HL-60 (cell line): ENCODE data around the gene CLEC6A.

Experiments used
- GABPA ChIP-seq: IDR thresholded peaks from 2 replicates; pipeline ENCODE4 v1.6.1; 2012; ENCODE audit warnings: low read depth
- TF ChIP-seq, protein P1 (sequence below): IDR thresholded peaks from one replicate; pipeline ENCODE4 v1.5.1; 2011; ENCODE audit warnings: low read length, control low read depth, inconsistent platforms; ENCODE audit not compliant: insufficient read depth

DNA sequence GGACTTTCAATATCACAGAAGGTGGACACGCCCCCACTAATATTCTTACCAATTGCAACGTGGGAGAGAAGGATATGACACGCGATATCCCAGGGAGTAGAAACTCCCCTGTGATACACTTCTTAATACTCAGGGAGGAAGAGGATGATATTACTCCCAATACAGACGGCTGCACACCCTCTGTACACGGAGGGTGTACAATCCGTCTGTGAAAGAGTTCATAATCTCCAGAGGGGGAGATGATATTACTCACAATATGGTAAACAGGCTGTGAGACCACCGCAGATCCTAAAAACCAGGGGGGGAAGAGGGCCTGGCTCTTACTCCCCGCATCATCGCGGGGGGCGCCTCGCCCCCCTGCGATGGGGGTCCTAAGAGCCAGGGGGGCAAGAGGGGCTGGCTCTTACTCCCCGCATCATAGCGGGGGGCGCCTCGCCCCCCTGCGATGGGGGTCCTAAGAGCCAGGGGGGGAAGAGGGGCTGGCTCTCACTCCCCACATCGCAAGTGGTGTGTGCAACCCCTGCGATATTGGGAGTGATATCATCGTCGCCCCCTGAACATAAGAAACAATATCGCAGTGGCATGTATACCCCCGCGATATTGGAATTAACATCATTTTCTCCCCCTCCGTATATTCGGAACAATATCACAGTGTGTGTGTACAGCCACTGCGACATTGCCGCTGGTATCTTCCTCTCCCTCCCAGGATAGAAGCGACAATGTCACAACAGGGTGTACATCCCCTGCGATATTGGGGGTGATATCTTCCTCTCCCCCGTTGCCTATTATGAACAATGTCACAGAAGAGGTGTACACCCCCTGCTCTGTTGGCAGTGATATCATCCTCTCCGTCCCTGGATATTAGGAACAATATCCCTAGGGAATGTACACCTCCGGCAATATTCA is 8.9 kb upstream of the CLEC6A start:
- TF ChIP-seq, protein P1, sequence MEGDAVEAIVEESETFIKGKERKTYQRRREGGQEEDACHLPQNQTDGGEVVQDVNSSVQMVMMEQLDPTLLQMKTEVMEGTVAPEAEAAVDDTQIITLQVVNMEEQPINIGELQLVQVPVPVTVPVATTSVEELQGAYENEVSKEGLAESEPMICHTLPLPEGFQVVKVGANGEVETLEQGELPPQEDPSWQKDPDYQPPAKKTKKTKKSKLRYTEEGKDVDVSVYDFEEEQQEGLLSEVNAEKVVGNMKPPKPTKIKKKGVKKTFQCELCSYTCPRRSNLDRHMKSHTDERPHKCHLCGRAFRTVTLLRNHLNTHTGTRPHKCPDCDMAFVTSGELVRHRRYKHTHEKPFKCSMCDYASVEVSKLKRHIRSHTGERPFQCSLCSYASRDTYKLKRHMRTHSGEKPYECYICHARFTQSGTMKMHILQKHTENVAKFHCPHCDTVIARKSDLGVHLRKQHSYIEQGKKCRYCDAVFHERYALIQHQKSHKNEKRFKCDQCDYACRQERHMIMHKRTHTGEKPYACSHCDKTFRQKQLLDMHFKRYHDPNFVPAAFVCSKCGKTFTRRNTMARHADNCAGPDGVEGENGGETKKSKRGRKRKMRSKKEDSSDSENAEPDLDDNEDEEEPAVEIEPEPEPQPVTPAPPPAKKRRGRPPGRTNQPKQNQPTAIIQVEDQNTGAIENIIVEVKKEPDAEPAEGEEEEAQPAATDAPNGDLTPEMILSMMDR = no peak
- TF ChIP-seq GABPA = no peak
